ENCODE results near the gene PPP4C. TPM values are rescaled to one million over a fixed set of nuclear protein-coding genes. Genes with fewer than 3 reads are reported as not detected.
A peak's percentile ranks its signal among the peaks of the same experiment; 100 is the strongest.

PPP4C gene
- total and polyA plus RNA-seq, 2 donors from 2014 or later, result 78.8 to 107 TPM

DNA sequence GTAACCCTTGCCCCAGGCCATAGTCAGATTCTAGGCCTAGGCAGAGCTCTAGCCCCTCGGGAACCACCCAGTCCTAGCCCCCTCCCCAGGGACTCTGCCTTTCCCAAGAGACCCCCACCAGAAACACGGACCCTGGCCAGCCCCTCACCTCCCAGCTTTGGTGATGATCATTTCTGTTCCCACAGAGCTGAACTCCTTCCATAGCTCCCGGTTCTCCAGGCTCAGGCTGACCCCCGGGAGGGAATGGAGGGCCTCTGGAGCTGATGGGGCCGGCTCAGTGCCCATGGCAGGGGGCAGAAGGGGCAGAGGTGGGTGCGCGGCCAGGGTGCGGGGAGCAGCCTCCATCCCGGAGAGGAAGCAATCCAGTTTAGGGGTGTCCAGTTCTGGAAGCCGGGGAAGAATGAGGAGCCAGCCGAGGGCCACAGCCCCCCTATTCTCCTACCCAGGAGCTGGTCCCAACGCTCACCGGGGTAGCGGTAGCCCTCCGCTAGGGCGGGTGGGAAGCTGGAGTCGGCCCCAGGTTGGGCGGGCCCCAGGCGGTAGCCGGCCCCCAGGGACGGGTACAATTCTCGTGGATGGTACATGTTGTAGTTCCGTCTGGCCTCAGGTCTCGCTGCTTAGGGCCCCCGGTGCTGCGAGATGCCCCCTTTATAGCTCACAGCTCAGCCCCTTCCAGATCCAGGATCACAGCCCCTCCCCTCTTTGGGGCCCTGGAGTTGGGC, 15.0 kb downstream of the PPP4C start:
- Histone ChIP-seq H3K27me3 (ENCODE audit: control insufficient read depth, insufficient read depth, low read length) (no peaks in the 10 kb centered on the region), H3K9me3 (ENCODE audit: control insufficient read depth in 2 of 3, insufficient read depth in 1 of 3, low read length in 3 of 3) (no peaks in the 10 kb centered on the region), H3K36me3 (ENCODE audit: control insufficient read depth in 2 of 3, insufficient read depth in 3 of 3, low read length in 3 of 3) (peaks cover 4 to 10% (median 5%) of the 10 kb centered on the region in 3 donors), H3K9ac (ENCODE audit: low read length in 3 of 3) (peak overlapping the region in 1 of 3 donors; percentile 67), H3K4me1 (ENCODE audit: control insufficient read depth in 2 of 3, insufficient read depth in 2 of 3, low read depth in 1 of 3, low read length in 3 of 3) (peaks cover 0 to 26% (median 16%) of the 10 kb centered on the region in 3 donors), H3K27ac (ENCODE audit: low read depth in 2 of 2, low read length in 2 of 2) (peak overlapping the region; percentile 3 to 76), H3K4me3 (ENCODE audit: low read length in 3 of 3) (no peak overlapping the region)
- intact Hi-C loops (cut with DNase I), result no loop called here
- TF ChIP-seq, protein P1, sequence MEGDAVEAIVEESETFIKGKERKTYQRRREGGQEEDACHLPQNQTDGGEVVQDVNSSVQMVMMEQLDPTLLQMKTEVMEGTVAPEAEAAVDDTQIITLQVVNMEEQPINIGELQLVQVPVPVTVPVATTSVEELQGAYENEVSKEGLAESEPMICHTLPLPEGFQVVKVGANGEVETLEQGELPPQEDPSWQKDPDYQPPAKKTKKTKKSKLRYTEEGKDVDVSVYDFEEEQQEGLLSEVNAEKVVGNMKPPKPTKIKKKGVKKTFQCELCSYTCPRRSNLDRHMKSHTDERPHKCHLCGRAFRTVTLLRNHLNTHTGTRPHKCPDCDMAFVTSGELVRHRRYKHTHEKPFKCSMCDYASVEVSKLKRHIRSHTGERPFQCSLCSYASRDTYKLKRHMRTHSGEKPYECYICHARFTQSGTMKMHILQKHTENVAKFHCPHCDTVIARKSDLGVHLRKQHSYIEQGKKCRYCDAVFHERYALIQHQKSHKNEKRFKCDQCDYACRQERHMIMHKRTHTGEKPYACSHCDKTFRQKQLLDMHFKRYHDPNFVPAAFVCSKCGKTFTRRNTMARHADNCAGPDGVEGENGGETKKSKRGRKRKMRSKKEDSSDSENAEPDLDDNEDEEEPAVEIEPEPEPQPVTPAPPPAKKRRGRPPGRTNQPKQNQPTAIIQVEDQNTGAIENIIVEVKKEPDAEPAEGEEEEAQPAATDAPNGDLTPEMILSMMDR (IDR thresholded peaks at IDR 0.05; ENCODE audit: borderline replicate concordance, extremely low read depth, insufficient read depth), result no peak
- DNase-seq, result peak in 1 of 5 donors; percentile 75
- FAIRE-seq, result no peak

DNA sequence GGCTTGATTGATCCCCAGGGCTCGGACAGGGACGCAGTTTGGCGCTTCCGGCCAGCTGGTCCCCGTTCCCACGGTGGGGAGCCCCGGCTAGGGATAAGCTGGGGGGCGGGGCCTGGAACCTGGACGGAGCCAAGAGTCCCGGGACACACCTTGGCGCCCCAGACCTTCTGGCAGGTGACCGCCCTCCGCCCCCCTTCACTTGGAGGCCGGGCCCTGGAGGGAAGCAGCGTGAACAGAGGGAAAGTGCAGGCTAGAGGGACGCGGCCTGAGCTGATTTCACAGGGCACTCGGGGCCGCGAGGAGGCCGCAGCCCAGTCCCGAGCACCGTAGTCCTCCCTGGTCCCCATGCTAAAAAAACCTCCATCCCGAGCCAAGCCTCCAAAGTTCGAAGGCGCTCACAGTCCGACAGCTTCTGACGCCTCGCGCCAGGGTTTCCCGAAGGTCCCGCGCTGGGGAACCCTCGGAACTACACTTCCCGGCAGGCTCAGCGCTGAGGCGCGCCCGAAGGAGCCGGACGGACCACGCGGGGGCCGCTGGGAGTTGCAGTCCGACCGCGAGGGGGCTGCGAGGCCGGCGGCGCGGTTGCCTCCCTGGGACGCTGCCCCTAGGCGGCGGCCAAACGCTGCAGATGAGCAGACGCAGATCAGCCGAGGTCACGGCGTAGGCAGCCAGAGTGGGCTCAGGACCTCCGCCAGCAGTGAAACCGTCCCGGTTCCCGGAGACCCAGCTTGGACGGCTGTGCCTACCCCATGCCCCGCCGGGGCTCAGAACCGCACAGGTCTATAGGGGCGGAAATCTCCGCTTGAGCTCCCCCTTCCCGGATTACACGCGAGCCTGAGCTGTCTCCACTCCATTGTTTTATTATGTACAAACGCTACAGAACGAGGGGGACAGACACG, 15.9 kb downstream of the PPP4C start, which contains the start of gene TBX6:
Gene TBX6, minus strand, starts transcription at position 451 of the 899 bp plus-strand sequence. CDS start 731 bp downstream, outside the sequence.
- TF ChIP-seq, protein P1 (IDR thresholded peaks at IDR 0.05; ENCODE audit: borderline replicate concordance, extremely low read depth, insufficient read depth), result peak; percentile 84
- DNase-seq (peak; percentile 93 to 97 (median 95)), FAIRE-seq (no peak)
- H3K27ac ChIP-seq (ENCODE audit: low read depth in 2 of 2, low read length in 2 of 2), result peak within 1 kb of the TSS; percentile 62 to 76
- H3K9ac ChIP-seq (ENCODE audit: low read length in 3 of 3), result peak within 1 kb of the TSS; percentile 36 to 67 (median 49)
- peak within 1 kb of the TSS; percentile 57 to 67 (median 65) for H3K4me3 ChIP-seq (ENCODE audit: low read length in 3 of 3)
- peaks cover 0 to 30% (median 16%) of the 10 kb centered on the region in 3 donors for H3K4me1 ChIP-seq (ENCODE audit: control insufficient read depth in 2 of 3, insufficient read depth in 2 of 3, low read depth in 1 of 3, low read length in 3 of 3)
- peaks cover 0 to 2% (median 0%) of the 10 kb centered on the region in 3 donors for H3K9me3 ChIP-seq (ENCODE audit: control insufficient read depth in 2 of 3, insufficient read depth in 1 of 3, low read length in 3 of 3)
- H3K27me3 ChIP-seq (ENCODE audit: control insufficient read depth, insufficient read depth, low read length), result no peaks in the 10 kb centered on the region
- H3K36me3 ChIP-seq (ENCODE audit: control insufficient read depth in 2 of 3, insufficient read depth in 3 of 3, low read length in 3 of 3), result peaks cover 4 to 10% (median 5%) of the 10 kb centered on the region in 3 donors
- intact Hi-C loops (cut with DNase I), result no loop called here

DNA sequence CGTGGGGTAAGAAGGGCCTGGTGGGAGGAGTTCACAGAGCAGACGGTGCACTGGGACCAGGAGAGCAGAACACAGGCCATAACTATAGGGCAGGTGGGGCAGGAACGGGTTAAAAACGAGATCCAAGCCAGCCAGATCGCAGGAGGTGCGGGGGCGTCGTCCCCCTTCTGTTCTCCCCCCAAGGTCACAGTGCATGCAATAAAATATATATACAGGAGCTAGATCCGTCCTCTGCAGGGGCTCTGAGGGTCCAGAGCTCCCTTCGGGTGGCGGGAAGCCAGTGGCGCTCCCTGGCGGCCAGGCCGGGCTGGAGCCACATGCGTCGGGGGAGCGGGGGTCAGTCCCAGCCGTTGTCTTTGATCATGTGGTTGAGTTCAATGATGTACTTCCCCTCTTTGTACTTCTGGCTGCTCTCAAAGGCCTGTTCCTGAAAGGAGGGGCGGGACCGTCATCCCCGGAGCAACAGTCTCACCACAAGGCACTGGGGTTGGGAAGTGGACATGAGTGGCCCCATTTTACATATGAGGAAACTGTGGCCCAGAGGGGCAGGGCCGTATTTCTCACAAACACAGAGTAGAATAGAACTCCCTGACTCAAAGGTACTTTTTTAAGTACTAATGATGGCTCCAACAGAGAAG, 16.7 kb downstream of the PPP4C start:
- Histone ChIP-seq H3K27me3 (ENCODE audit: control insufficient read depth, insufficient read depth, low read length) (no peaks in the 10 kb centered on the region), H3K9me3 (ENCODE audit: control insufficient read depth in 2 of 3, insufficient read depth in 1 of 3, low read length in 3 of 3) (peaks cover 0 to 9% (median 0%) of the 10 kb centered on the region in 3 donors), H3K27ac (ENCODE audit: low read depth in 2 of 2, low read length in 2 of 2) (peak overlapping the region; percentile 62 to 76), H3K4me3 (ENCODE audit: low read length in 3 of 3) (peak overlapping the region; percentile 18 to 65 (median 51)), H3K4me1 (ENCODE audit: control insufficient read depth in 2 of 3, insufficient read depth in 2 of 3, low read depth in 1 of 3, low read length in 3 of 3) (peaks cover 0 to 30% (median 16%) of the 10 kb centered on the region in 3 donors), H3K36me3 (ENCODE audit: control insufficient read depth in 2 of 3, insufficient read depth in 3 of 3, low read length in 3 of 3) (peaks cover 4 to 10% (median 5%) of the 10 kb centered on the region in 3 donors), H3K9ac (ENCODE audit: low read length in 3 of 3) (peak overlapping the region in 2 of 3 donors; percentile 20 to 67)
- intact Hi-C loops (cut with DNase I), result no loop called here
- peak; percentile 80 to 92 (median 88) for DNase-seq
- TF ChIP-seq, protein P1 (IDR thresholded peaks at IDR 0.05; ENCODE audit: borderline replicate concordance, extremely low read depth, insufficient read depth), result peak; percentile 31
- no peak for FAIRE-seq

All from kidney (tissue), 14 donors.